Measurements from ENCODE around the gene SAE1. TPM values are rescaled to one million over a fixed set of nuclear protein-coding genes. Genes with fewer than 3 reads are reported as not detected.

Gene SAE1
- total and polyA plus RNA-seq, 8 donors = 67.7 to 125 (median 93.4) TPM

DNA sequence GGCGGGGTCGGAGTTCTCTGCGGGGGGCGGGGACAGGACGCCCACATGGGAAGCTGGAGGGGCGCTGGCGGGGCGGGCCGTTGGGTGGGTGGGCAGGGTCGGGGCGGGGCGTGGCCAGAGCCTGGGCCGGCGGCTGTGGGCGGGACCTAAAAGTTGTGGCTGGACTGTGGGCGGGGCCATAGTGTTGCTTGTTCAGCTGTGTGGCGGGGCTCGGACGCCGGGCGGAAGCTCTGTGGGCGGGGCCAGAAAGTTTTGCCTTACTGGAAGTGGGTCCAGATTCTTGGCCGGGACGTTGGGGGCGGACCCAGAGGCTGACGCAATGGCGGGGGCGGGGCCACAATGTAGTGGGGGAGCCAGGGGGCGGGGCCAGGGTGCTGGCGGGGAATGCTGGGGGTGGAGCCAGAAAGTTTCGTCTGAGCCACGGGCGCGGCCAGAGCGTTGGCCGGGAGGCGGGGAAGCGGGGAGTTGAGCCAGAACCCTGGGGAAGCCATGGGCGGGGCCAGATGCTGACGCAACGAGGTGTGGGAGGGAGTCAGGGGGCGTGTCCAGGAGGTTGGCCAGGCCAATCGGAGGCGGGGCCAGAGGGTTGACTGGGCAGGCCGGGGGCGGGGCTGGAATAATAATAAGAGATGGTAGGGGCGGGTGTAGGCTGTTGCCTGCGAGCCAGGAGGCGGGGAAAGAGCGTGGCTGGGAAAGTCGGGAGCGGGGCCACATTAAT is 126.2 kb downstream of the SAE1 start:
- Histone ChIP-seq H3K36me3 (peaks cover 0 to 36% of the 10 kb centered on the region in 2 donors), H3K9me3 (no peaks in the 10 kb centered on the region), H3K4me1 (peaks cover 12 to 26% of the 10 kb centered on the region in 2 donors), H3K27me3 (no peaks in the 10 kb centered on the region), H3K27ac (peak overlapping the region; percentile 89 to 90), H3K4me3 (peak overlapping the region; percentile 50 to 51)
- intact Hi-C loops (cut with DNase I) = no loop called here
- peak; percentile 87 for ATAC-seq
- peak; percentile 98 to 100 (median 100) for DNase-seq
- TF ChIP-seq, protein P1, sequence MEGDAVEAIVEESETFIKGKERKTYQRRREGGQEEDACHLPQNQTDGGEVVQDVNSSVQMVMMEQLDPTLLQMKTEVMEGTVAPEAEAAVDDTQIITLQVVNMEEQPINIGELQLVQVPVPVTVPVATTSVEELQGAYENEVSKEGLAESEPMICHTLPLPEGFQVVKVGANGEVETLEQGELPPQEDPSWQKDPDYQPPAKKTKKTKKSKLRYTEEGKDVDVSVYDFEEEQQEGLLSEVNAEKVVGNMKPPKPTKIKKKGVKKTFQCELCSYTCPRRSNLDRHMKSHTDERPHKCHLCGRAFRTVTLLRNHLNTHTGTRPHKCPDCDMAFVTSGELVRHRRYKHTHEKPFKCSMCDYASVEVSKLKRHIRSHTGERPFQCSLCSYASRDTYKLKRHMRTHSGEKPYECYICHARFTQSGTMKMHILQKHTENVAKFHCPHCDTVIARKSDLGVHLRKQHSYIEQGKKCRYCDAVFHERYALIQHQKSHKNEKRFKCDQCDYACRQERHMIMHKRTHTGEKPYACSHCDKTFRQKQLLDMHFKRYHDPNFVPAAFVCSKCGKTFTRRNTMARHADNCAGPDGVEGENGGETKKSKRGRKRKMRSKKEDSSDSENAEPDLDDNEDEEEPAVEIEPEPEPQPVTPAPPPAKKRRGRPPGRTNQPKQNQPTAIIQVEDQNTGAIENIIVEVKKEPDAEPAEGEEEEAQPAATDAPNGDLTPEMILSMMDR (IDR thresholded peaks at IDR 0.05) = no peak

DNA sequence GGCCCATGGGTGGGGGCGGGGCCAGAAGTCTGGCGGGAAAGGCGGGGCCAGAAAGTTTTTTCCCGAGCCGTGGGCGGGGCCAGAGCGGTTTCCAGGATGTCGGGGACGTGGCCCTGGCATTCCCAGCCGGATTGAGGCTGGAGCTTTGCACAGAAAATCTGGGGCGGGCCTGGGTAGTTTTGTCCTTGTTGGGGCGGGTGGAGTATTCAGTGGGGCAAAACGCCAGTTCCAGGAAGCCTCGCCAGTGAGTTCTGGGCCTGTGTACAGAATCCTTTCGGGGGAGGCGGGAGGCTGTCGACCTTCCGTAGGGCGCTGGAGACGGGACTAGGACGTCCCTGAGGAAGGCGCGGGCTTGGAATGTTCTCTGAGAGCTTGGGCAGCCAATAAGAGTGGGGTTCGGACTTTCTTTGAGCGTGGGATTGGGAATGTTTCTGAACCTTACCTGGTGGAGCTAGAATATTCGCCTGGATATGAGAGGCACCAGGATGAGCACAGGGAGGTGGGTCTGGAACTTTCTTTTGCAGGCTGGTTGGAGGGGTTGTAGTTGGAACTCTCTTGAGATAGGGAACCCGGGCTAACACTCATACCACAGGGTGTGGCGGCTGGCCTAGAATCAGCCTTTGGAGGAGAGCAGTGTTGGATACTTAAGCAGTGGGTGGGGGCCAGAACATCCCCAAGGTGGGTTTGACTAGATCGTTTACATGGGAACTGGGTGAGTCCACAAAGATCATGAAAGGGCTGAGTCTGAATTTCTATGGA is 127.0 kb downstream of the SAE1 start:
- H3K4me1 ChIP-seq = peaks cover 12 to 33% of the 10 kb centered on the region in 2 donors
- TF ChIP-seq, protein P1 (IDR thresholded peaks at IDR 0.05) = no peak
- intact Hi-C loops (cut with DNase I) = no loop called here
- ATAC-seq (peak; percentile 18), DNase-seq (no peak)
- peak overlapping the region; percentile 89 to 94 for H3K27ac ChIP-seq
- peaks cover 0 to 44% of the 10 kb centered on the region in 2 donors for H3K36me3 ChIP-seq
- no peaks in the 10 kb centered on the region for H3K9me3 ChIP-seq
- no peaks in the 10 kb centered on the region for H3K27me3 ChIP-seq
- H3K4me3 ChIP-seq = peak overlapping the region; percentile 41 to 51

DNA sequence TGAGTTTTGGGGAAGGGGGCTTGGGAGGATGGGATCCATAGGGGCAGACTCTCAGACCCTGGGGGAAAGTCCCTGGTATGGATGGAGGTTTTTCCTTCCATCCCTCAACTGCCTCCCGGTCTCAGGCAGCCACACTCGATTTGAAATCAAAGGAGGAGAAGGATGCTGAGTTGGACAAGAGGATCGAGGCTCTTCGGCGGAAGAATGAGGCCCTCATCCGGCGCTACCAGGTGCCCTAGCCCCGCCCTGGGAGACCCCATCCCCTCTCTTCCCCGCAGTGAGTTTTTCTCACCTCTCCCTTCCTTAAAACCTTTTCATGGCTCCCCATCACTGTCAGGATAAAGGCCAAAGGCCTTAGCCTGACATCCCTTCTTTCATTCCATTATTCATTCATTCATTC is 127.8 kb downstream of the SAE1 start:
- Histone ChIP-seq H3K27ac (peak overlapping the region; percentile 89 to 94), H3K27me3 (no peaks in the 10 kb centered on the region), H3K4me3 (peak overlapping the region; percentile 41 to 51), H3K36me3 (peaks cover 0 to 52% of the 10 kb centered on the region in 2 donors), H3K9me3 (no peaks in the 10 kb centered on the region), H3K4me1 (peaks cover 12 to 33% of the 10 kb centered on the region in 2 donors)
- ATAC-seq (no peak), DNase-seq (no peak)
- TF ChIP-seq, protein P1 (IDR thresholded peaks at IDR 0.05) = no peak
- intact Hi-C loops (cut with DNase I) = no loop called here

DNA sequence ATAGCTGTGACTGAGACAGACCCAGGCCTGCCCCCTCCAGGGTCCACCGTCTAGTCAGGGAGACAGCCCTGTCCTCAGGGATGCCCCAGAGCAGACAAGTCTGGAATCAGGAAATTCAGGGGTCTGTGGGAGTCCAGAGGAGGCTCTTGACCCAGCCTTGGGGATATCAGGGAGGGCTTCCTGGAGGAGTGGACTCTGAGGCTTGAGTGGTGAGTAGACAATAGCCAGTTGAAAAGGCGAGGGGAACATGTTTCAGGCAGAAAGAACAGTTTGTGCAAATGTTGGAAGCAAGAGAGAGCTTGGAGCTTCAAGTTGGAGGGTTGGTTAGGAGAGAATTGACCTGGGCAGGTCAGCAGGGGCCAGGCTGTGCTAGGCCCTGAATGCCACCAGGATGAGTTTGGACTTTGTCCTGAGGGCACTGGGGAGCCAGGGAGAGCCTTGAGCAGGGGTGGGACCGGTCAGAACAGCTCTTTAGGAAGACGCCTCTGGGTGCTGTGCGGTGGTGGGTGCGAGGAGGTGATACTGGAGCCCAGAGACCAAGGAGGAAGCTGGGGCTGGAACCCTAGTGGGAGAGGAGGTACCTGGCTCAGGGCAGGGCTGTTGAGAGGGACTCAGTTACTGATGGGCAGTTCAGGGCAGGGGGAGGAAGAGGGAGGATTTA is 128.4 kb downstream of the SAE1 start:
- Histone ChIP-seq H3K4me3 (no peak overlapping the region), H3K4me1 (peaks cover 12 to 33% of the 10 kb centered on the region in 2 donors), H3K27ac (peak overlapping the region in 1 of 2 donors; percentile 2), H3K27me3 (no peaks in the 10 kb centered on the region), H3K9me3 (no peaks in the 10 kb centered on the region), H3K36me3 (peaks cover 0 to 58% of the 10 kb centered on the region in 2 donors)
- TF ChIP-seq, protein P1 (IDR thresholded peaks at IDR 0.05) = no peak
- no peak for ATAC-seq
- no peak for DNase-seq
- intact Hi-C loops (cut with DNase I) = no loop called here

Small RNA genes lying within 50 kb of the gene (microRNA-seq; reads per million reads assigned to microRNA genes)
- gene MIR3190 (0 reads per million in 2 donors), gene MIR3191 (0 reads per million in 2 donors)

Other genes with a start within 250 kb of the SAE1 start
- gene NPAS1, start 111.0 kb upstream of the SAE1 start, total RNA-seq = under 1 TPM; 0.50 to 0.70 TPM
- 1 to 10 TPM in 5 of 6 donors, under 1 TPM in 1; 0.83 to 2.0 (median 1.4) TPM for gene NPAS1, start 111.0 kb upstream of the SAE1 start, polyA plus RNA-seq (ENCODE audit: insufficient read length in 6 of 6)
- gene TMEM160, start 82.2 kb upstream of the SAE1 start, total RNA-seq = 10 to 100 TPM; 31.6 to 33.5 TPM
- 10 to 100 TPM in 4 of 6 donors, 1 to 10 TPM in 2; 7.2 to 13.3 (median 10.7) TPM for gene TMEM160, start 82.2 kb upstream of the SAE1 start, polyA plus RNA-seq (ENCODE audit: insufficient read length in 6 of 6)
- 10 to 100 TPM; 37.9 to 39.2 TPM for gene ZC3H4, start 17.1 kb upstream of the SAE1 start, total RNA-seq
- gene ZC3H4, start 17.1 kb upstream of the SAE1 start, polyA plus RNA-seq (ENCODE audit: insufficient read length in 6 of 6) = 10 to 100 TPM; 36.6 to 48.2 (median 39.8) TPM
- gene BBC3, start 100.4 kb downstream of the SAE1 start, total RNA-seq = 10 to 100 TPM in 1 of 2 donors, 1 to 10 TPM in 1; 8.7 to 13.8 TPM
- 1 to 10 TPM; 1.6 to 3.1 (median 2.3) TPM for gene BBC3, start 100.4 kb downstream of the SAE1 start, polyA plus RNA-seq (ENCODE audit: insufficient read length in 6 of 6)
- gene CCDC9, start 125.7 kb downstream of the SAE1 start, total RNA-seq = 10 to 100 TPM; 28.2 to 28.9 TPM
- 10 to 100 TPM; 24.7 to 35.8 (median 28.5) TPM for gene CCDC9, start 125.7 kb downstream of the SAE1 start, polyA plus RNA-seq (ENCODE audit: insufficient read length in 6 of 6)
- gene INAFM1, start 144.1 kb downstream of the SAE1 start, total RNA-seq = 10 to 100 TPM; 22.1 to 22.2 TPM
- 10 to 100 TPM in 5 of 6 donors, 1 to 10 TPM in 1; 8.7 to 15.7 (median 11.5) TPM for gene INAFM1, start 144.1 kb downstream of the SAE1 start, polyA plus RNA-seq (ENCODE audit: insufficient read length in 6 of 6)
- 100 to 1,000 TPM in 1 of 2 donors, 10 to 100 TPM in 1; 28.3 to 110 TPM for gene C5AR1, start 179.0 kb downstream of the SAE1 start, total RNA-seq
- 1 to 10 TPM; 2.0 to 4.7 (median 2.5) TPM for gene C5AR1, start 179.0 kb downstream of the SAE1 start, polyA plus RNA-seq (ENCODE audit: insufficient read length in 6 of 6)
- gene C5AR2, start 201.3 kb downstream of the SAE1 start, total RNA-seq = 10 to 100 TPM in 1 of 2 donors, 1 to 10 TPM in 1; 3.4 to 11.2 TPM
- gene C5AR2, start 201.3 kb downstream of the SAE1 start, polyA plus RNA-seq (ENCODE audit: insufficient read length in 6 of 6) = under 1 TPM; 0.48 to 0.85 (median 0.75) TPM
- 10 to 100 TPM in 1 of 2 donors, 1 to 10 TPM in 1; 9.4 to 18.2 TPM for gene DHX34, start 218.5 kb downstream of the SAE1 start, total RNA-seq
- 10 to 100 TPM; 12.1 to 17.8 (median 14.9) TPM for gene DHX34, start 218.5 kb downstream of the SAE1 start, polyA plus RNA-seq (ENCODE audit: insufficient read length in 6 of 6)